GM18951 (cell line): ENCODE measurements around the gene MED27.

Source experiments
- POLR2A ChIP-seq: IDR thresholded peaks from 4 replicates; pipeline ENCODE4 v1.6.1; 2011; ENCODE audit warnings: mild to moderate bottlenecking; ENCODE audit not compliant: insufficient read length, insufficient read depth; ENCODE audit errors: extremely low read depth
- in situ Hi-C: fragments of 300-500 bp; cut with MboI; formaldehyde crosslinking; loops from one replicate; pipeline ENCODE4 v1.12.0; 2022; ENCODE audit warnings: low sequenced_read_pairs, mixed read lengths, inconsistent platforms; ENCODE audit not compliant: unreplicated experiment

MED27 gene

DNA sequence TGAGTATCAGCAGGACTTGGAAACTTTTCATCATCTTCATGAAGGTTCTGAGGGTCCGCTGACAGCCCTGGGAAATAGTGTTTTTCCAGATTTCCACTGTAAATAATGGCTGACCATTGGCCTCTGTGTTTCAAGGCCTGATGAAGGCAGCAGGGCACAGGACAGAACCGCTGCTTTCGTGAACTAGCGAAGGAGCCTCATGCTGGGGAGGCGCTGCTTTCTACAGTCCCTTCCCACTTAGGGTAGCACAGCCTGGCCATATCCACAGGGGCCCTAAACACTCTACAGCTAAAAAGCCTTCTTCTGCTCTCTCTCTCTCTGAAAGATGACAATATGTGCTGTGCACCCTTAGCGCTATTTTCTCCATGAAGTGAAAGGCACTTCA lies 118.2 kb downstream of the MED27 start:
- in situ Hi-C loops: no loop called here
- TF ChIP-seq POLR2A: no peak

DNA sequence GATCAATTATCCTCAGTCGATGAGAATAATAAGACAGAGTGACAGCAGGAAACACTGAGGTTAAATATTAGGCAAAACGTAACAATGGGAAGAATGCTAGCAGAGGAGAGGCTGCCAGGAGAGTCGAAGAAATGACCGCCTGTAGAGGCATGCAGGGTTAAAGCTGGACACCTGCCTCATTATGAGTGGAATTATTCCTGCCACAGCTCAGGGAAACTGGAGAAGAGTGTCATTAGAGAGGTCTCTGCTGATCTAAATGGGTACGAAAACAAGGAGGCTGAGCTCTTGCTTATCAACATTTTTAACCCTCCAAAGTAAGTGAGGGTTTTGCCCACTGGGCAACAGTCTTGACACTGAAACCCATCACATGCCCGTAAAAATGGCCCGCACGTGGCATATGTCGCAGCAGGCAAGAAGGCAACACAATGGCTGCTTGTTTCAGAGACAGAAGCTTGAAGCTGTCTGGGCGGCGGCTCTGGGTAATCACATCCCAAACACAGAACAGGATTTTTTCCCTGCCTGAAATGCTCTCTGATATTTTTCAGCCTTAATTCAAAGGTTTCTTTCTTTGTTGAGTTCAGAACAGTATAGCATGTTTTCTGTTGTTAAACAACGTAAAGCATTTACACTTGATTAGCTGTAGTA lies 118.7 kb downstream of the MED27 start:
- no peak for TF ChIP-seq POLR2A
- in situ Hi-C loops: no loop called here

DNA sequence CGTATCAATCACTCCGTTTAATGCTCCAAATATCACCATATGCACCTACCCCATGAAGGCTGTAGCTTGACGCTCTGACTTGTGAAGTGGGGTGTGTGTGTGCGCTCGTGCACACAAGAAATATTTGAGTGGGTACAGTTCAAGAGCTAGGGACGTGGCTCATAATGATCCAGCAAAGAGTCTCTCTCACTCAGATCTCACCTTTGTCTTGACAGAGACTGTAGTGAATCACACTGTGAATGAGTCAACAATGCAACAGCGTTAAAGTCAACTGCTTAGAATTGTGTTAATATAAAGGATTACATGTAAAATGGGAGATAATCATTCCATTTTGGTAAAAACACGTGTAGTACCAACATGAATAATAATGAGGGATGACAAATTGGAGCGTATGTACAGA lies 119.4 kb downstream of the MED27 start:
- in situ Hi-C loops: no loop called here
- no peak for TF ChIP-seq POLR2A

- TF ChIP-seq POLR2A: no peak
- in situ Hi-C loops: no loop called here
Measured at GRCh38 chr9:131959887-131960286, 119.8 kb downstream of the MED27 start.

- in situ Hi-C loops: no loop called here
- TF ChIP-seq POLR2A: no peak
Measured at GRCh38 chr9:131959056-131959455, 120.6 kb downstream of the MED27 start.

DNA sequence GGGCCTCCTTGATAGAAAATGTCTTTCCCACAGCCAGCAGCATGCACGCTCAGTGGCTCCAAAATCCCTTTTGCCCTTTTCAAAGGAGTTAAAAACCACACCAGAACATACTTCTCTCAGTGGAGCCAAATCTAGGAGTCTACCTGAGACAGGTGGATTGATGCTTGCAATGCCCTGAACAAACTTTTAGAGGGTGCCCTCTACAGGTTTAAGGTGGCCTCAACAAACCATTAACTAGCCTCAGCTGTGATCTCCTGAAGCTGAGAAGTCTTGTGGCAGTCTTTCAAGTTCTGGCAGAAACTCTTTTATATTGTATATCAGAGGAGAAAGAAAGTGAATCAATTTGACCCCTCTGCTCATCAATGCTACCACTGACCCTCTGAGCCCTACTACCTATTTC lies 125.4 kb downstream of the MED27 start:
- TF ChIP-seq POLR2A: no peak
- in situ Hi-C loops: no loop called here

GRCh38 chr9:131951905-131952304 lies 127.8 kb downstream of the MED27 start:
- TF ChIP-seq POLR2A: no peak
- in situ Hi-C loops: no loop called here

DNA sequence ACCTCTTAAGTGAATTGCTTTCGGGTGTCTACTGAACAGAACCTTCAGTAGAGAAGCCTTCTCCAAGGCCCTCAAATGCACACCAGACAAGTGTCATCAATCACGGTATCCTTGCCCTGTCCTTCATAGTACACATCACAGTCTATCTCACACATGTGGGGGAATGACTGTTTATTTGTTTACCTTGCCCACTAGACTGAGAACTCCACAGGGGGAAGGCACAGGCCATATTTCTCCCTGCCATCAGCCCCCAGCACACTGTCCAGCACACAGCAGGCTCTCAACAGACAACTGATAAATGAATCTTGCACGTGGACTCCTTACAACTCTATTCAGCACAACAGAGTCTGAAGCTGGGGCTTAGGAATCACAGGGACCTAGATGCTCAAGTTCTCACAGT lies 128.5 kb downstream of the MED27 start:
- in situ Hi-C loops: no loop called here
- no peak for TF ChIP-seq POLR2A

- TF ChIP-seq POLR2A: no peak
- in situ Hi-C loops: no loop called here
Measured at GRCh38 chr9:131950487-131950886, 129.2 kb downstream of the MED27 start.

DNA sequence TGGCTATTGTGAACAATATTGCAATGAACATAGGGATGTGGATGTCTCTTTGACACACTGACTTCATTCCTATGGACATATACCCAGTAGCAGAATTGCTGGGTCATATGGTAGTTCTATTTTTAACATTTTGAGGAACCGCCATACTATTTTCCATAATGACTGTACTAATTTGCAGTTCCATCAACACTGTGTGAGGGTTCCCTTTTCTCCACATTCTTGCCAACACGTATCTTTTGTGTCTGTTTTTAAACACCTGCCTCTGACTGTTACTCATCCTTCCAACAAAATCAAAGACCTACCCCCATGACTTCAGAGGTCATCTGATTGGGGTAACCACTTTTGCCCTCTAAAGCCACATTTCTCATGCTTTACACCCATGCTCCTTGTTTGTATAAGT lies 133.5 kb downstream of the MED27 start:
- in situ Hi-C loops: no loop called here

GRCh38 chr9:131943351-131943841 lies 136.3 kb downstream of the MED27 start:
- in situ Hi-C loops: no loop called here
- no peak for TF ChIP-seq POLR2A

More for the DNA sequence above, 133.5 kb downstream of the MED27 start:
- TF ChIP-seq POLR2A: no peak

DNA sequence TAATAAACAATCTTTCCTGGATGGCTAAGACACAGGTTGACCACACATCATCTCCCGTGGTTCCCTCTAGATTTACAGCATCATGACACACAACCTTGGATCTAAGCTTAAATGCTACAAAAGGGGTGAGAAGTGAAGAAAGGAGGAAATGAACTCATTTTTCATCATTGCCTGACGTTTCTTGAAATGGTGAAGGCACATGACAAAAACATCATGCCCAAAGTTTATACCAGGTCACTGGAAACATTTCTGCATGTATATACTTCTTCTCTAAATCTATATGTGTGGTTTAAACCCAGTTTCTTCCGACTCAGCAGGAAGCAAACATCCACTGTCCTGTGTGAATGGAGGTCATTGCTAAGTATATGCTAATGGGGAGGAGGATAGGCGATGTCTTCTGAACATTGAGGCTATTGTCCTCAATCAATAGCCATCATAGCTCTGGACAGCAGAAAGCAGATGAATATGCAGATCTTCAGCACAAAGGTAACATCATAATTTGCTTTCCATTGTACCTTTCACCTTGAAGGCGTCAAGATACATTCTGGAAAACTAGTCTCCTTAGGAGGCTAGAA lies 137.4 kb downstream of the MED27 start:
- in situ Hi-C loops: no loop called here
- TF ChIP-seq POLR2A: no peak

- in situ Hi-C loops: no loop called here
Measured at GRCh38 chr9:131937451-131937850, 142.2 kb downstream of the MED27 start.

DNA sequence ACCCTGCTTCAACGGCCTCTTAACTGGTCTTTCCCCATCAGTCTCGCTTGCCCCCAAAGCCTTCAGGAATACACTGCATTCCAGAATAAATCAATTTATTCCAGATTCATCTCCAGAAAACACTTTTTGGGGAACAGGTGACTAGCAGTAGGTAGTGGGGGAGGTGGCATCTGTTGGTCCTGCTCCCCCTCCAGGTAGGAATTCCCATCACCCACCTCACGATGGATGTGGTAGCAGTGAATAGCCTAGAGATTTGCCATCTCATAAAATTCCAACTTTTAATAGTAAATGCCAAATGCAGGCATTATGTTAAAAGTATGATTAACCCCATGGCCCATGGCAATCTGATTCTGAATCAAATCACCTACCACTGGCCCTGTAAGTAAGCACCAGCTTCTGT lies 142.7 kb downstream of the MED27 start:
- in situ Hi-C loops: no loop called here
- TF ChIP-seq POLR2A: no peak

More at GRCh38 chr9:131937451-131937850, 142.2 kb downstream of the MED27 start:
- TF ChIP-seq POLR2A: no peak
